Stimulated activated naive CD8-positive, alpha-beta T cell treated with anti-CD3 and anti-CD28 coated beads, Interleukin-15, Interleukin-2, amounts not matched to agents 100 U/mL and 50 U/mL, for 24 hours (primary cell): ENCODE measurements around the gene KRTAP5-2.
"Not testable (repeated sequence)": the region's sequence is repeated elsewhere in the genome, so short reads cannot be mapped to it uniquely, and the experiment has no call there.

Source experiments
- ATAC-seq: fragments of 150-1000 bp; cut with Tn5 transposase; one replicate; pipeline ENCODE4 v1.10.0; 2021
- DNase-seq: peaks from one replicate; pipeline ENCODE4 v3.0.0; 2021

KRTAP5-2 gene, protein sequence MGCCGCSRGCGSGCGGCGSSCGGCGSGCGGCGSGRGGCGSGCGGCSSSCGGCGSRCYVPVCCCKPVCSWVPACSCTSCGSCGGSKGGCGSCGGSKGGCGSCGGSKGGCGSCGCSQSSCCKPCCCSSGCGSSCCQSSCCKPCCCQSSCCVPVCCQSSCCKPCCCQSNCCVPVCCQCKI

DNA sequence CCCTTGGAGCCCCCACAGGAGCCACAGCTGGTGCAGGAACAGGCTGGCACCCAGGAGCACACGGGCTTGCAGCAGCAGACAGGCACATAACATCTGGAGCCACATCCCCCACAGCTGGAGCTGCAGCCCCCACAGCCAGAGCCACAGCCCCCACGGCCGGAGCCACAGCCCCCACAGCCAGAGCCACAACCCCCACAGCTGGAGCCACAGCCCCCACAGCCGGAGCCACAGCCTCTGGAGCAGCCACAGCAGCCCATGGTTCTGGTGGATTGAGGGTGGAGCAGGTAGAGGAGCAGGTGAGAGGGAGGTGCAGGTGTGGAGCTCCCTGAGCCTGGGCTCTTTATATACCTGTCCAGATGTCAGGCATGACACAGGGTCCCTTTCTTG lies at the start of gene KRTAP5-2:
Gene KRTAP5-2, minus strand, starts transcription at position 301 of the 387 bp plus-strand sequence. Its CDS starts 44 bp downstream, at position 257.
- ATAC-seq (no peak), DNase-seq (no peak)

DNA sequence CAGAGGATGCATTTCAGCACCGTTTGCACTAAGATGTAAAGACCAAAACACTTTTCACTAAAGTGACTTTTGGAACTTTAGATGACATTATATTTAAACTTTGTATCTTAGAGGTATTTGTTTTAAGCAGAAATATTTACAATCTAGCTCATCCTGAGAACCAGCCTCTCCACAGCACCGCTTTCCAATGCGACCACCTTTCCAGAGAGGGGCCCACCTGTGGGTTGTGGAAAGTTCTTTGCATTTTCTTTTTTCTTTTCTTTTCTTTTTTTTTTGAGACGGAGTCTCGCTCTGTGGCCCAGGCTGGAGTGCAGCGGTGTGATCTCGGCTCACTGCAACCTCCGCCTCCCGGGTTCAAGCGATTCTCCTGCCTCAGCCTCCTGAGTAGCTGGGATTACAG lies 48.4 kb upstream of the KRTAP5-2 start:
- not testable (repeated sequence) for ATAC-seq

DNA sequence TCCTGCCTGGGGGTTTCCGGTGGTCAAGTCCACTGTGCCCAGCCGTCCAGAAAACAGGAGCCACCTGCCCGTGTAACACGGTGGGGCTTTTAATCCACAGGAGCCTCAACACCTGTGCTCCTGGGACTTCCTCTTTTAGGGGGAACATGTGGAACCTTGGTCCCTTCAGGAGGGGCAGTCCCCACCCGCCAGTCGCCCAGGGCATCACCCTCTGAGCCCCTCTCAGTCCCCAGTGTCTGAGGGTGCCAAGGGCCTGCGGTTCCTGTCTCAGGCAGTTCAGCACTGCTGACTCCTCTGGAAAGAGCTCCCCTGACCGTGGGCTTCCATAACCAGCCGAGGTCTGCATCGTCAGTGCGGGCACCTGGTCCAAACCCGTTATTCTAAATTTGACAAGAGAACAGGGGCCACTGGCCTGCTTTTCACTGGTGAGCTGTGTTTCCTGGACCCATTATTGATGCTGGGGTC lies 47.3 kb upstream of the KRTAP5-2 start:
- ATAC-seq (no peak), DNase-seq (no peak)

More for the DNA sequence above, 48.4 kb upstream of the KRTAP5-2 start:
- not testable (repeated sequence) for DNase-seq

DNA sequence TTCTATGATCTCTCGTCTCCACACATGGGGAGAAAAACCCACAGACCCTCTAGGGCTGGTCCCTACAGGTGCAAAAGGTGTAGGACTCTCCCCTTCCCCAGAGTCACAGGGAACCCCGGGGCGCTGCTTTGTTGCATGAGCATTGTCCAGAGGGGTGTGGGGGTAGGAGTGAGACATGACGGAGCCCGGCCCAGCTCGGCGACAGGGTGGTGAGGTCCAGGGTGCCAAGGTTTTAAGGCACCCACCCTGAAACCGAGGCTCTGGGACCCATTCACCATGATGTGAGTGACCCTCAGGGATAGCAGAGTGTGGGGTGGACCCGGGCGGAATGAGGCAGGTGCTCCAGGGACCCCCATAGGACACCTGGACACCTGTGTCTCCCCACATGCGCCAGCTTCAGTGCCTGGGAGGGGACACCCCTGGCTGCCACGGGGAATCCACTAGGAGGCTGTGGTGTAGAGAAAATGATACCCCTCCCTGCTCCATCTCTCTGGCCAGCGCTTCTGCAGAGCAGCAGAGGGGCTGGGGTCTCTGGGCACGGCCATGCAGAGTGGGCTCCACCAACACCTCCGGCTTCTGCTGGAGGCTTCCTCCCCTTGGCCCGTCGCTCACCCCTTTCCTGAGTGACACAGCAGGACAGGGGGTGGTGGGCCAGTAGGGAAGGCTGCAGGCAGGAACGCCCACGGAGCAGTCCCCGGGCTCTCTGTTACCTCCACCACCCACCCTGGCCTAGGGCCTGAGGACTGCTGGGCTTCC lies 46.7 kb upstream of the KRTAP5-2 start:
- no peak for ATAC-seq
- DNase-seq, result no peak

DNA sequence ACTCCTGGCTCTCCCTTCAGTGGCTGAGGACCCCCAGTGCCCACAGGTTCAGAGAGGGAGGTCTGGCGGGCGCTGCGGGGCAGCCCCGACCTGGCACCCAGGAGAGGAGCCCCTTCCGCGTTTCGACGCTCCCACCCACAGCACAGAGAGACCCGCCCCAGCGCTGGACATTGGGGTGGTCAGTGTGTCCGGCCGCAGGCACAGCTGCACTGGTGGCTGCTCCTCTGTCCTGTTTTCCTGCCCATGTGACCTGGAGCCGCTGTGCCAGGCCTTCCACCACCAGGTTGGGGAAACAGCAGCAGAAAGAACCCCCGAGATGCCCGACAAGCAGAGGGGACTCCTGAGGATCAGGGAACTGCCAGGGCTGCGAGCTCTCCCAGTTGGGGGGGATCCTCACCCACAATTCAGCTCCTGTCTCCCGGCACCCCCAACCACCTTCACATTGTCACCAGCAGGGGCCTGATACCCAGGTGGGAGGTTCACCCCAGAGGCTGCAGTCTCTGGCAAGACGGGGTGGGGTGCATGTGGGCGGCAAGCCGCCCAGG lies 45.1 kb upstream of the KRTAP5-2 start:
- DNase-seq, result no peak

DNA sequence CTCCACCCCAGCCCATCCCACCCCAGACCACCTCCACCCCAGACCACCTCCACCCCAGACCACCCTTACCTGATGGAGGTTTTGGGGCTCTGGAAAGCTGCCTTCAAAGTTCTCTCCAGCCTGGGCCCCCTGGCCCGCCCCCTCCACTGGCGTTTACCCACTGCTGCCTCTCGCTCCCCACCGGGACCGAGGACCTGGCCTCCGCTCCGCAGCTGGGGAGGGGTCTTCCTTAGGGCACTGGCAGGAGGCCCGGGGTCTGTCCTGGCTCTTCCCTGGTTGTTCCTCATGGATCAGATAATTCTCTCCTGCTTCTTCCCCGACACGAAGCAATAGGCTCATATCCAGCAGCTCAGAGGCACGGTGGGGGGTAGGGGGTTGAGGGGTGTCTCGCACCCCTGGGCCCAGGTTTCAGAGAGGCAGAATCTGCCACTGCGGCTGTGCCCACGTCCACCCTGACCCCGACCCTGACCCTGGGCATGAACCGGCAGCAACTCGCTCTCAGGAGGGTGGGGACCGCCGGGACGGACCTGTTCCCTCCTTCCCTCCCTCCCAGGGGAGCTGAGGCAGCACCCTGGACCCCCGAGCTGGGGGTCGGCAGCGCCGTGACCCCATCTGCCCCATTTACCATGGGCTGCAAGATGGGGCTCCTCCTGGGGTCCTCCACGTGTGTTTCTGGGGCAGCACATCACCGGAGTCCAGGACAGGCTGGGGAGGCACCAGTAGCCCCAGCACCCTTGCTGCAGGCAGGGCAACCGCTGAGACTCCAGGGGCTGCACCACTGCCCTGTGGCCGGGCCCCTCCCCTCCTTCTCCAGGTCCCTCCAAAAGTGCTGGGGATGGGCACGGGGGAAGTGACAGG lies 44.4 kb upstream of the KRTAP5-2 start:
- DNase-seq, result no peak
- no peak for ATAC-seq

More for the DNA sequence above, 45.1 kb upstream of the KRTAP5-2 start:
- ATAC-seq, result no peak

DNA sequence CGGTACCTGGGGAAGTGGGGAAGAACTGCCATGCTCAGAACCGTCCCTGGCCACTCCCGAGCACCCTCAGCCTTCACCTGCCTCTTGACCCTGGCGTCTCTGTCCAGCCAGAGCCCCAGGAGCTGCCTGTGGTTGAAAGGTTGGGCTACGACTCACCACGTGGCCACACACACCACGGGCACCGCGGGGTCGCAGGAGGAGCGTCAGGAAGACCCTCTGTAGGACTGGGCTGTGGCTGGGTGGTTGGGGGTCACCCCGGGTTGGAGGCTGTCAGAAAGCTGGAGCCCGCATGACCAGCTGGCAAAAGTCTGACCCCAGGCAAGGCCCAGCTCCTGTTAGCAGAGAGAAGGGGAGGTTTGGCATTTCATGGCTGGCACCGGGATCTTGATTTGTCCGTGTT lies 43.0 kb upstream of the KRTAP5-2 start:
- ATAC-seq, result no peak
- DNase-seq, result no peak

DNA sequence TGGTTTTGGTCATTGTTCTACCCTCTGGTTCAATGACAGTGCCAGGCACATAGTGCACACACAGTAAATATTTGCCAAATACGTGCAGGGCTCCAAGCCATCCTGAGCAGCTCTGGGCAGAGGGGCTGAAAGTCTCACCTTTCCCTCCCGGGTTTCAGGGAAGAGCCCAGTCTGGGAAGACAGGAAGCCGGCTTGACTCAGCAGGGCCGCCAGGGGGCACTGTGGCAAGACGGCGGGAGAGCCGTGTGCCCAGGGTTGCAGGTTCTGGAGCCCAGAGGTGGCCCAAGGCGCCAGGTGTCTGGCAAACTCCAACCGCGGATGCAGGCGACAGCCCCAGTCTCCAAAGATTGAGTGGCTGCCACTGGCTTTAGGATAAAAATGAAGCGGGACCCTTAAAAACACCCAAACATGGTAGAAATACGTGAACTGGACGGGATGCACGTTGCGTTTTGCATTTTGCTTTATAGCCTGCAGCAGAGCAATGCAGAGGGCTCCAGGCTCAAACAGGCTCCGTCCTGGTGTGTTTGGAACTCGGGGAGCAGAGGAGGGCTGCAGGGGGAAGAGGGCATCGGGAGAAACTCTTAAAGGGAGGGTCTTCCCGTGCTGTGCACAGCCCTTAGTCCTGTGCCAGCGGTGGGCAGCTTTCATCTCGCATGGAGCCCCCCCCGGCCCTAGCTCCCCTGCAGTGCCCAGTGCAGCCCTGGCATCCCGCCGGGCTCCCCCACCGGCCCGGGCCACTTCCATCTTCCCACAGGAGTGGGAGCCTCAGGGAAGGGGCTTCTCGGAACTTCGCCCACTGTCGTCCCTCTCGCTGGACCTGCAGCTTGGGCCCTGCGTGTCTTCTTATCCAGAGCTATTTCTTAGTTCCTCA lies 42.2 kb upstream of the KRTAP5-2 start:
- ATAC-seq (peak; percentile 50), DNase-seq (peak; percentile 42)

DNA sequence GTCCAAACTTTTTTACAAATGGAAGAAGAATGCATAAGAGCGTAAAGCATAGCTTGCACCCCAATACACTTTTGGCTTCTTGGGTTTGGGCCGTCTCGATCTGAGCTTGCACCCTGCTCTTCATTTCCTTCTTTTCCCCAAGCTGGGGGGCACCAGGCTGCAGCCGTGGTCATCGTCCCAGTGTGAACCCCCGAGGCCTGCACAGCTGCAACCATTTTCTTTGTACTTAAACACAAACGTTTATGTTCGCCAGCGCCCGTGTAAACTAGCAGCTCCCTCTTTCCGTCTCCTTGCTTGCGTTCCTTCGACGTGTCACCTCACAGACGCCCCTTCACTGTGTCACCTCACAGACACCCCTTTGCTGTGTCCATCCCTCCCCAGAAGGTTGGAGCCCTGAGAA lies 41.6 kb upstream of the KRTAP5-2 start:
- DNase-seq (no peak), ATAC-seq (no peak)

DNA sequence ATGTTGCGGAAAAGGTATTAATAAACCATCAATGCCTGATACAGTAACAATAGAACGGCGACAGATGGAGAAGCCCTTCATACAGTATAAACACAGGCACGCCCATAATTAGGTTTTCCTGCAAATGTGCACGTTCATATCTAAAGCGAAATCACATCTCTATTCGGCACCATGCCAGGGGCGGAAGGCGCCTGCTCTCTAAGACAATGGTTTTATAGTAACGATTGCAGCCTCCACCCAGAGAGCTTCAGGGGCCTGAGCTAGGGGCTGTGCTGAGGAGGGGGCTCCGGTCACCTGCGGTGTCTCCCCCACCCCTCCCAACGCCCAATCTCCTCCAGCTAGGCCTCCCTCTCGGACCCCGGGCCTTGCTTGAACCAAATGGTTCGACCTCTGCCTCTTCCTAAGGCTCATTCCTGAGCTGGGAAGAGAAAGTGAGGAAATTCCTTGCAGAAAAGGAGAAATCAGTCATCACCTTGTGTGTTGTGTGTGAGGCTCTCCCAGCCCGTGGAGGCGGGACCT lies 41.1 kb upstream of the KRTAP5-2 start:
- no peak for ATAC-seq
- DNase-seq, result no peak

DNA sequence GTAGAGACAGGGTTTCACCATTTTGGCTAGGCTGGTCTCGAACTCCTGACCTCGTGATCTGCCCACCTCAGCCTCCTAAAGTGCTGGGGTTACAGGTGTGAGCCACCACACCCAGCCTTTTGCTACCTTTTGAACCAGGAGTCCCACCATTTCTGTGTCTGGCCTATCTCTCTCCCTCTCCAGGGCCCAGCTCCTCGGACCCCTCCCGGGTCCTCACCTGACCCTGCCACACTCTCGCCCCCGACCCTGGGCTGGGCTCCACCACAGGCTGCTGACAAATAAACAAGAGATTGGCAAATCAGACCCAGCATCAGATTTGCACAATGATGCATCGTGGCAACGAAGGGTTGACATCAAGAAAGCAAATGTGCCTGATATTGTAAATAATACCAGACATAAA lies 40.2 kb upstream of the KRTAP5-2 start:
- ATAC-seq (no peak), DNase-seq (no peak)

DNA sequence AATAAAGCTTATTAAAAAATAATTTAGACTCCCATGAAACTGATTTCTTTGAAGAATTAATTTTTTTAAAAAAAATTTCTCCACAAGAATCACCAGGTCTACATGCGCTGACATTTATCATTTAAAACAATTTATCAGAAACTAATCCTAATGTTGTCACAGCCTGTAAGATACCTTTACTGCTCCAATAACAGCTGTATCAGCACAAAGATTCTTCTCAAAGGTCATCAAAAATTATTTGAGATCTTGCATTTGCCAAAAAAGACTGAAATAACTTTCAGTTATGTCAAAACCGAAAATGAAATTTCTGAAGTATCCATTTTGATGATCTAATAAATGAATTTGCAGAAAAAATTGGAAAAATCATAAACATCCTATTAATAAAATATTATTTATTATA lies 39.5 kb upstream of the KRTAP5-2 start:
- no peak for ATAC-seq

DNA sequence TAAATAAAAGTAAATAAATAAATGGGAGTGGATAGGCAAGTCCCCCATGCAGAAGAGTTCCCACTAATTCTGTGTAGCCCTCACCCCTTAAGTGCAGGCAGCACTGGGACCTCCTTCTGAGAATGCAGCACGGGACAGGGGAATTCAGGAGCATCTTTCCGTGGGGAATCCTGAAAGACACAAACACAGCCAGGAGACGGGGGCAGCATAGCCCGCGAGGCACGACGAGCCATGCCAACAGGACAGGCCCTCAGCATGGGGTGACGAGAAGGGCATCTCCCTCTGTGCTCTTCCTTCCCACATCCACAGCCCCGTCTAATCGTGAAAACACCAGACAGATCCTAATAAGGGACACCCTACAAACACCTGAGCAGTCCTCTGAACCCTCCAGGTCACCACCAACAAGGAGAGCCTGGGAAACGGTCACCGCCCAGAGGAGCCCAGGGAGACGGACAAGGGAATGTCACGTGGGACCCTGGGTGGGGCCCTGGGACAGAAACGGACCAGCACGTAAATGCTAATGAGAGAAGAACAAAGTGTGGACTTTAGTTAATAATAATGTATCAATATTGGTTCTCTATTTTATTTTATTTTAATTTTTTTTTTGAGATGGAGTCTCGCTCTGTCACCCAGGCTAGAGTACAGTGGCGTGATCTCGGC lies 38.3 kb upstream of the KRTAP5-2 start:
- ATAC-seq (no peak), DNase-seq (no peak)

More for the DNA sequence above, 39.5 kb upstream of the KRTAP5-2 start:
- DNase-seq, result no peak

DNA sequence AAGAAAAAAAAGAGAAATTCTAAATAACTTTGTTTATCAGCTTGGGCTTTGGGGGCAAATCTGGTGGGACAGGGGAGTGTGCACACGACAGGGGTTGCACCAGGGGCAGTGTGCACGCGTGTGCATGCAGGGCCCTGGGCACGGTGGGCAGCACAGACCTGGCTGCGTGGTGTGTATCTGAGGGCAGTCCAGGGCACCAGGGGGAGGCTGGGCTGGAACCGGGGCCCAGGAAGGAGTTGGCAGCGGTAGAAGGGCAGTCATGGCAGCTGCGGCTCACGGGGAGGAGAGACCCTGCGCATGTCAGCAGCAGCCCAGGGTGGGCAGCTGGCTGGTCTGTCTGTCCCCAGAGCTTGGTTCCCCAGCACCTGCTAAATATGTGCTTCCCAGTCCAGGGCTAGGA lies 35.8 kb upstream of the KRTAP5-2 start:
- DNase-seq (no peak), ATAC-seq (no peak)

DNA sequence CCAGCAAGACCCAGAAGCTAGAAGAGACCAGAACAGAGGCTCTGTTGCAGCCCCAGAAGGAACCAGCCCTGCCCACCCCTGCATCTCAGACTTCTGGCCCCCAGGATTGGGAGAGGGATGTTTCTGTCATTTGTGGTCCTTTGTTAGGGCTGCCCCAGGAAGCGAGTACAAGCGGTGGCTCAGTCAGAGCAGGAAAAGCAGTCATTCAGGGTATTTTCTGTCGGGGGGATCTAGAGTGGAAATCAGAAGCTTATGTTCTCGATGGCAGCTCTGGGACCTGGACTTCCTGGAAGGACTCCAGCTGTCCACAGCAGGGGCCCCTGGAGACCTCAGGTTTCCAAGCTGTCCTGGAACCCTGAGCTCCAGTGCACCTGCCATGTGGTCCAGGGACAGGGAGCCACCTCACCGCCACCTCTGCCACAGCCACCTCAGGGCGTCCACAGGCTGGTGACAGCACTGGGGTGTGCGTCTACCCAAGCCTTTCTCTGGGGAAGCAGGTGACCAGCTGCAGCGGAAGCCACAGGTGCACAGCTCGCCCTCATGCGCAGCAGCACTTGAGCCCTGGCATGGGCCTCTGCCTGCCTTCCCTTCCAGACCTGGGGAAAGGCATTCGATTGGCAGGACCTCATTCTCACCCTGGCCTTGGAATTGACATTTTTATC lies 34.1 kb upstream of the KRTAP5-2 start:
- DNase-seq, result no peak
- no peak for ATAC-seq

DNA sequence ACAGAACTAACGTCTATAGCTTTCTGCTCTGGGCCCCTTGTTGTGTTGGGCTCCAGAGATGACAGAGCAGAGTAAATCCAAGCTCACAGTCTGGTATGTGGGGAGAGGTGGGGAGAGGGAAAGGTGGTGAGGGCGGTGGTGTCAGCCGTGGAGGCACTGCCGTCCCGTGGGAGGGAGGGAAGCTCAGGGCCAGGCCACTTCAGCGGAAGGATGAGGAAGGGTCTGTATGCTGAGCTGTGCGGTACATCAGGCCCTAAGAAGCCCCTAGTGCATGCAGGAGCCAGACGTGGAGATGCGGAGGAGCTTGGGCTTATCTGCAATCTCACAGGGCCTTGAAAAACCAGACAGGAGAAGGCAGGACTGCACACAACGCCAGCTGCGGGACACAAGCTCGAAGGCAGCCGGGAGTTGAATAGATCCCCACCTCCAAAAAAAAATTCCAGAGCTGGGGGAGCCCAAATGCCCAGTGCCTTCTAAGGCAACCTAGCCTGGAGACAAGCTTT lies 33.0 kb upstream of the KRTAP5-2 start:
- ATAC-seq (no peak), DNase-seq (no peak)

DNA sequence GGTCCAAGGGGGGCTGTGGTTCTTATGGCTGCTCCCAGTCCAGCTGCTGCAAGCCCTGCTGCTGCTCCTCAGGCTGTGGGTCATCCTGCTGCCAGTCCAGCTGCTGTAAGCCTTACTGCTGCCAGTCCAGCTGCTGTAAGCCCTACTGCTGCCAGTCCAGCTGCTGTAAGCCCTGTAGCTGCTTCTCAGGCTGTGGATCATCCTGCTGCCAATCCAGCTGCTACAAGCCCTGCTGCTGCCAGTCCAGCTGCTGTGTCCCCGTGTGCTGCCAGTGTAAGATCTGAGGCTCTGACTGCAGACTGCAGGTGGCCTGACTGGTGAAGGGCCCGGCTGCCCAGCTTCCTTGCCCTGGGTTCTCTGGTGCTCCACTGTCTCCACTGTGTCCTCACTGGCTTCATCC lies 32.2 kb upstream of the KRTAP5-2 start:
- ATAC-seq, result no peak
- no peak for DNase-seq

DNA sequence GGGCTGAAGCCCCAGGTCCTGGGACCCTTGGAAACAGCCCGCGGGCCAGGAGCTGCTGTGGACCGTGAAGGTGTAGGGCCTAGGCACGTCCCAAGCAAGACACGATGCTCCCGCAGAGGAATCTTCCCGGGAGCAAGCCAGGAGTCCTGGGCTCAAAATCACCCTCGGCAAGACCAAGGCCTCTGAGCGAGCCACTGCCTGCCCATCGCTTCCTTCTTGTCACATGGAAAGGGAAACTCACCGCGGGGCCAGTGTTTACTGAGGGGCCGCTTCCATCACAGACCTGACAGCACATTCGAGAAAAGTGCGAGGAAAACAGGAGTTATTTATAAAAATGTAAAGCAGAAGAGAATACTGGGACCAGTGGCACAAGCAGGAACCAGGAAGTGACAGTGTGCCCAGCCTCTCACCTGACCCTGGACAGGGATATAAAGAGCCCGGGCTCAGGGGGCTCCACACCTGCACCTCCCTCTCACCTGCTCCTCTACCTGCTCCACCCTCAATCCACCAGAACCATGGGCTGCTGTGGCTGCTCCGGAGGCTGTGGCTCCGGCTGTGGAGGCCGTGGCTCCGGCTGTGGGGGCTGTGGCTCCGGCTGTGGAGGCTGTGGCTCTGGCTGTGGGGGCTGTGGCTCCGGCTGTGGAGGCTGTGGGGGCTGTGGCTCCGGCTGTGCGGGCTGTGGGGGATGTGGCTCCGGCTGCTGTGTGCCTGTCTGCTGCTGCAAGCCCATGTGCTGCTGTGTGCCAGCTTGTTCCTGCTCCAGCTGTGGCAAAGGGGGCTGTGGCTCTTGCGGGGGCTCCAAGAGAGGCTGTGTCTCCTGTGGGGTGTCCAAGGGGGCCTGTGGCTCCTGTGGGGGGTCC lies 31.5 kb upstream of the KRTAP5-2 start, which contains the start of gene KRTAP5-5:
Gene KRTAP5-5, plus strand, starts transcription at position 450 of the 860 bp plus-strand sequence. Its CDS starts 66 bp downstream, at position 516.
- DNase-seq, result no peak

More for the DNA sequence above, 31.5 kb upstream of the KRTAP5-2 start, which contains the start of gene KRTAP5-5:
- ATAC-seq, result no peak
